ENCODE measurements around the gene SELENOM. TPM values are rescaled to one million over a fixed set of nuclear protein-coding genes. Genes with fewer than 3 reads are reported as not detected.
A peak's percentile ranks its signal among the peaks of the same experiment; 100 is the strongest.

Gene SELENOM
- total and polyA plus RNA-seq, 7 donors = 23.6 to 68.2 (median 48.0) TPM

- ATAC-seq = no peak
- intact Hi-C loops (cut with DNase I) = no loop called here
- Histone ChIP-seq H3K4me3 (no peak overlapping the region), H3K9me3 (no peaks in the 10 kb centered on the region), H3K27ac (peak overlapping the region; percentile 36), H3K36me3 (ENCODE audit: insufficient read depth in 1 of 2, low read depth in 1 of 2) (peaks cover 0 to 88% of the 10 kb centered on the region in 2 donors), H3K27me3 (ENCODE audit: insufficient read depth in 3 of 3, low read length in 2 of 3) (no peaks in the 10 kb centered on the region), H3K4me1 (peaks cover 65% of the 10 kb centered on the region)
- DNase-seq = no peak
- TF ChIP-seq, protein P1, sequence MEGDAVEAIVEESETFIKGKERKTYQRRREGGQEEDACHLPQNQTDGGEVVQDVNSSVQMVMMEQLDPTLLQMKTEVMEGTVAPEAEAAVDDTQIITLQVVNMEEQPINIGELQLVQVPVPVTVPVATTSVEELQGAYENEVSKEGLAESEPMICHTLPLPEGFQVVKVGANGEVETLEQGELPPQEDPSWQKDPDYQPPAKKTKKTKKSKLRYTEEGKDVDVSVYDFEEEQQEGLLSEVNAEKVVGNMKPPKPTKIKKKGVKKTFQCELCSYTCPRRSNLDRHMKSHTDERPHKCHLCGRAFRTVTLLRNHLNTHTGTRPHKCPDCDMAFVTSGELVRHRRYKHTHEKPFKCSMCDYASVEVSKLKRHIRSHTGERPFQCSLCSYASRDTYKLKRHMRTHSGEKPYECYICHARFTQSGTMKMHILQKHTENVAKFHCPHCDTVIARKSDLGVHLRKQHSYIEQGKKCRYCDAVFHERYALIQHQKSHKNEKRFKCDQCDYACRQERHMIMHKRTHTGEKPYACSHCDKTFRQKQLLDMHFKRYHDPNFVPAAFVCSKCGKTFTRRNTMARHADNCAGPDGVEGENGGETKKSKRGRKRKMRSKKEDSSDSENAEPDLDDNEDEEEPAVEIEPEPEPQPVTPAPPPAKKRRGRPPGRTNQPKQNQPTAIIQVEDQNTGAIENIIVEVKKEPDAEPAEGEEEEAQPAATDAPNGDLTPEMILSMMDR (IDR thresholded peaks at IDR 0.05) = no peak
- 85 to 87% (median 86%) methylated on average over 26 to 27 of the region's 27 CpGs for WGBS, 3 donors
Observed at GRCh38 chr22:31096657-31097279, 10.6 kb downstream of the SELENOM start.

- H3K36me3 ChIP-seq (ENCODE audit: insufficient read depth in 1 of 2, low read depth in 1 of 2) = peaks cover 0 to 86% of the 10 kb centered on the region in 2 donors
- TF ChIP-seq, protein P1 (IDR thresholded peaks at IDR 0.05) = no peak
- no peaks in the 10 kb centered on the region for H3K27me3 ChIP-seq (ENCODE audit: insufficient read depth in 3 of 3, low read length in 2 of 3)
- peak overlapping the region; percentile 36 for H3K27ac ChIP-seq
- WGBS, 3 donors = 86 to 93% (median 93%) methylated on average over 3 of the region's 3 CpGs
- H3K9me3 ChIP-seq = no peaks in the 10 kb centered on the region
- H3K4me1 ChIP-seq = peaks cover 55% of the 10 kb centered on the region
- no peak for DNase-seq
- H3K4me3 ChIP-seq = peak overlapping the region; percentile 18
- intact Hi-C loops (cut with DNase I) = no loop called here
- ATAC-seq = no peak
Observed at GRCh38 chr22:31095637-31096249, 11.6 kb downstream of the SELENOM start.

DNA sequence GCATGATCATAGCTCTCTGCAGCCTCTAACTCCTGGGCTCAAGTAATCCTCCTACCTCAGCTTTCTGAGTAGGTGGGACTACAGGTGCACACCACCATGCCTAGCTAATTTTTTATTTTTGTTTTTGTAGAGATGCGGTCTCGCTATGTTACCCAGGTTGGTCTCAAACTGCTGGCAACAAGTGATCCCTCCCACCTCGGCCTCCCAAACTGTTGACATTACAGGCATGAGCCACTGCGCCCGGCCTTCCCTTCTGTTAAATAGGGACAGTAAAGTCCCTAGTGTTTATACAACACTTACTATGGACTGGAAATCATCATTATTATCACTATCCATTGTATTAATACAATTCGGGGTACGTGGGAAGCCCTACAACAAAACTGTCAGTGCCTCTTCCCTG, 12.6 kb downstream of the SELENOM start:
- 78 to 93% (median 78%) methylated on average over 7 of the region's 7 CpGs for WGBS, 3 donors
- Histone ChIP-seq H3K27ac (peak overlapping the region; percentile 94), H3K4me3 (peak overlapping the region; percentile 77), H3K9me3 (no peaks in the 10 kb centered on the region), H3K36me3 (ENCODE audit: insufficient read depth in 1 of 2, low read depth in 1 of 2) (peaks cover 0 to 85% of the 10 kb centered on the region in 2 donors), H3K4me1 (peaks cover 54% of the 10 kb centered on the region), H3K27me3 (ENCODE audit: insufficient read depth in 3 of 3, low read length in 2 of 3) (no peaks in the 10 kb centered on the region)
- TF ChIP-seq, protein P1 (IDR thresholded peaks at IDR 0.05) = no peak
- DNase-seq (no peak), ATAC-seq (no peak)
- intact Hi-C loops (cut with DNase I) = loop anchor here in 1 of 2 donors (5.0 kb wide), 1 partner anchor 138 kb away; no protein-coding TSS in a partner anchor

- TF ChIP-seq, protein P1 (IDR thresholded peaks at IDR 0.05) = no peak
- H3K4me1 ChIP-seq = peaks cover 48% of the 10 kb centered on the region
- H3K9me3 ChIP-seq = no peaks in the 10 kb centered on the region
- DNase-seq (peak; percentile 54 to 81), ATAC-seq (peak; percentile 67 to 87 (median 72))
- H3K27me3 ChIP-seq (ENCODE audit: insufficient read depth in 3 of 3, low read length in 2 of 3) = no peaks in the 10 kb centered on the region
- WGBS, 3 donors = 23 to 24% (median 24%) methylated on average over 4 to 5 of the region's 5 CpGs
- peak overlapping the region; percentile 94 for H3K27ac ChIP-seq
- H3K4me3 ChIP-seq = peak overlapping the region; percentile 77
- intact Hi-C loops (cut with DNase I) = loop anchor here in 1 of 2 donors (5.0 kb wide), 1 partner anchor 138 kb away; no protein-coding TSS in a partner anchor
- peaks cover 0 to 84% of the 10 kb centered on the region in 2 donors for H3K36me3 ChIP-seq (ENCODE audit: insufficient read depth in 1 of 2, low read depth in 1 of 2)
Observed at GRCh38 chr22:31094021-31094551, 13.3 kb downstream of the SELENOM start.

Measured in psoas muscle (tissue), 8 donors.